H1 (cell line): Measurements from ENCODE around the gene RERE. TPM values are rescaled to one million over a fixed set of nuclear protein-coding genes. Genes with fewer than 3 reads are reported as not detected.

Experiments used
- CTCF ChIA-PET: fragments of 300-600 bp; sonication (Branson Sonifier 250); formaldehyde crosslinking; loops from one replicate; lab custom pipeline; 2021; ENCODE audit not compliant: partially characterized antibody; lab: Charles Lee
- POLR2A ChIA-PET: fragments of 300-600 bp; sonication (Branson Sonifier 250); formaldehyde crosslinking; loops from one replicate; lab custom pipeline; 2021; ENCODE audit warnings: inconsistent platforms; ENCODE audit not compliant: partially characterized antibody; lab: Charles Lee
- DNase-seq, 2 experiments: peaks; one replicate each; pipeline versions ENCODE4 v3.0.0 to v3.0.0-alpha.2; 2010 to 2022; ENCODE audit warnings: low spot score in 2 of 2, low read depth in 1 of 2, mixed read lengths in 1 of 2
- FAIRE-seq: peaks from 2 replicates; lab custom pipeline; 2011; peaks lifted over from hg19 to GRCh38; lab: Jason Lieb, UNC
- H2AFZ ChIP-seq: 2 replicates; pipeline ENCODE4 v1.8.1; 2012; ENCODE audit warnings: low read length, inconsistent platforms
- H2AK5ac ChIP-seq: 2 replicates; pipeline ENCODE4 v1.6.1; 2013; ENCODE audit warnings: low read depth, low read length
- H2BK120ac ChIP-seq: replicated peaks from 2 replicates; pipeline ENCODE3; 2013; ENCODE audit warnings: low read depth, low read length, inconsistent platforms
- H2BK12ac ChIP-seq: 2 replicates; pipeline ENCODE4 v1.6.1; 2013; ENCODE audit warnings: low read depth, low read length
- H2BK15ac ChIP-seq: 2 replicates; pipeline ENCODE4 v1.6.1; 2013; ENCODE audit warnings: low read length
- H2BK20ac ChIP-seq: 2 replicates; pipeline ENCODE4 v1.6.1; 2013; ENCODE audit warnings: low read length
- H2BK5ac ChIP-seq: 2 replicates; pipeline ENCODE4 v1.6.1; 2013; ENCODE audit warnings: low read depth, low read length
- H3K14ac ChIP-seq: 2 replicates; pipeline ENCODE4 v1.6.1; 2013; ENCODE audit warnings: inconsistent platforms; ENCODE audit not compliant: insufficient read length
- H3K18ac ChIP-seq: 2 replicates; pipeline ENCODE4 v1.6.1; 2013; ENCODE audit warnings: low read length; ENCODE audit errors: extremely low read depth
- H3K23ac ChIP-seq: 2 replicates; pipeline ENCODE4 v1.6.1; 2013; ENCODE audit warnings: inconsistent platforms; ENCODE audit not compliant: insufficient read length
- H3K23me2 ChIP-seq: 2 replicates; pipeline ENCODE4 v1.6.1; 2013; ENCODE audit warnings: low read depth, low read length
- H3K27ac ChIP-seq: 2 replicates; pipeline ENCODE4 v1.6.1; 2011; ENCODE audit warnings: low read depth, low read length, inconsistent platforms
- H3K27me3 ChIP-seq, 4 experiments: replicated peaks in 1 of 4; 1 replicate in 1 of 4; 2 replicates in 3 of 4; pipeline versions ENCODE4 v1.6.1 to v1.8.1; 2011 to 2013; ENCODE audit warnings: low read length in 3 of 4, mild to moderate bottlenecking in 3 of 4, inconsistent platforms in 2 of 4, mixed read lengths in 2 of 4, moderate library complexity in 1 of 4; ENCODE audit not compliant: control insufficient read depth in 3 of 4, insufficient read depth in 3 of 4; ENCODE audit errors: extremely low read depth in 1 of 4
- H3K36me3 ChIP-seq, 4 experiments: 2 replicates each; pipeline versions ENCODE4 v1.6.1 to v1.8.1; 2011 to 2013; ENCODE audit warnings: mild to moderate bottlenecking in 4 of 4, low read length in 3 of 4, moderate library complexity in 2 of 4, control low read depth in 1 of 4, inconsistent platforms in 1 of 4; ENCODE audit not compliant: insufficient read depth in 4 of 4, control insufficient read depth in 2 of 4
- H3K4ac ChIP-seq: replicated peaks from 2 replicates; pipeline ENCODE3; 2013; ENCODE audit warnings: low read length, low read depth, mixed read lengths, inconsistent platforms; ENCODE audit not compliant: insufficient read length
- H3K4me1 ChIP-seq, 4 experiments: replicated peaks in 1 of 4; 1 replicate in 1 of 4; 2 replicates in 3 of 4; pipeline versions ENCODE4 v1.6.1 to v1.8.1; 2011 to 2013; ENCODE audit warnings: low read length in 3 of 4, inconsistent platforms in 2 of 4, mixed read lengths in 1 of 4; ENCODE audit not compliant: insufficient read depth in 4 of 4, control insufficient read depth in 3 of 4
- H3K4me2 ChIP-seq, 2 experiments: 2 replicates each; pipeline versions ENCODE4 v1.6.1 to v1.8.1; 2011 to 2013; ENCODE audit warnings: low read depth in 2 of 2, low read length in 2 of 2, control low read depth in 1 of 2, inconsistent platforms in 1 of 2, mild to moderate bottlenecking in 1 of 2; ENCODE audit not compliant: insufficient read depth in 1 of 2
- H3K4me3 ChIP-seq, 4 experiments: fragments of 200-600, 300-600 bp in 1 of 4; sonication (generic), shearing (Covaris generic), sonication (Bioruptor Twin) in 1 of 4; 2 replicates each; pipeline versions ENCODE4 v1.5.1 to v1.8.1; 2011 to 2016; ENCODE audit warnings: low read length in 4 of 4, low read depth in 3 of 4, control low read depth in 2 of 4, inconsistent platforms in 2 of 4, mild to moderate bottlenecking in 2 of 4, mixed read lengths in 1 of 4, moderate library complexity in 1 of 4; ENCODE audit not compliant: insufficient read depth in 2 of 4; ENCODE audit errors: extremely low read depth in 1 of 4
- H3K56ac ChIP-seq: replicated peaks from 2 replicates; pipeline ENCODE3; 2013; ENCODE audit warnings: low read depth, mild to moderate bottlenecking, mixed read lengths, low read length, inconsistent platforms; ENCODE audit not compliant: insufficient read length
- H3K79me1 ChIP-seq: 2 replicates; pipeline ENCODE4 v1.6.1; 2013; ENCODE audit warnings: low read depth, low read length, control low read depth
- H3K79me2 ChIP-seq, 2 experiments: 2 replicates each; pipeline versions ENCODE4 v1.6.1 to v1.8.1; 2012 to 2013; ENCODE audit warnings: low read length in 2 of 2, mild to moderate bottlenecking in 2 of 2, inconsistent platforms in 1 of 2; ENCODE audit not compliant: insufficient read depth in 2 of 2, control insufficient read depth in 1 of 2
- H3K9ac ChIP-seq, 4 experiments: replicated peaks in 1 of 4; 1 replicate in 1 of 4; 2 replicates in 3 of 4; pipeline versions ENCODE4 v1.6.1 to v1.8.1; 2011 to 2013; ENCODE audit warnings: low read depth in 3 of 4, low read length in 3 of 4, control low read depth in 2 of 4, mild to moderate bottlenecking in 2 of 4, moderate library complexity in 2 of 4, inconsistent platforms in 1 of 4; ENCODE audit errors: extremely low read depth in 1 of 4
- H3K9me3 ChIP-seq, 2 experiments: 2 replicates each; pipeline versions ENCODE4 v1.6.1 to v1.8.1; 2012 to 2013; ENCODE audit warnings: mild to moderate bottlenecking in 2 of 2, moderate library complexity in 2 of 2, control low read depth in 1 of 2, inconsistent platforms in 1 of 2, low read depth in 1 of 2, low read length in 1 of 2, mixed read lengths in 1 of 2; ENCODE audit not compliant: insufficient read depth in 2 of 2
- H4K20me1 ChIP-seq, 2 experiments: replicated peaks in 1 of 2; 2 replicates each; pipeline versions ENCODE3 to v1.8.1; 2011 to 2013; ENCODE audit warnings: inconsistent platforms in 2 of 2, low read length in 2 of 2, mild to moderate bottlenecking in 1 of 2; ENCODE audit not compliant: insufficient read depth in 2 of 2, control insufficient read depth in 1 of 2
- H4K5ac ChIP-seq: 2 replicates; pipeline ENCODE4 v1.6.1; 2013; ENCODE audit warnings: low read length, low read depth, mixed read lengths, inconsistent platforms; ENCODE audit not compliant: insufficient read length
- H4K8ac ChIP-seq: 2 replicates; pipeline ENCODE4 v1.8.0; 2013; ENCODE audit warnings: mild to moderate bottlenecking, moderate library complexity, low read length, inconsistent platforms; ENCODE audit not compliant: insufficient read depth; ENCODE audit errors: extremely low read depth
- H4K91ac ChIP-seq: replicated peaks from 2 replicates; pipeline ENCODE3; 2013; ENCODE audit warnings: low read length, mixed read lengths, inconsistent platforms; ENCODE audit not compliant: insufficient read length
- CBX5 ChIP-seq: fragments of 300-800, 300-1000 bp; sonication (generic); IDR thresholded peaks from 2 replicates; pipeline ENCODE4 v1.7.1; 2016; ENCODE audit warnings: antibody characterized with exemption, low read length, low read depth
- CEBPB ChIP-seq: IDR thresholded peaks from 2 replicates; pipeline ENCODE4 v1.6.1; 2012; ENCODE audit warnings: low read depth, low read length
- CHD1 ChIP-seq: IDR thresholded peaks from 2 replicates; pipeline ENCODE4 v1.6.1; 2012; ENCODE audit warnings: low read depth, low read length, improper control_type of control experiment
- EGR1 ChIP-seq: IDR thresholded peaks from 2 replicates; pipeline ENCODE4 v1.6.1; 2011; ENCODE audit warnings: low read depth, low read length, borderline replicate concordance
- RFX5 ChIP-seq: IDR thresholded peaks from 2 replicates; pipeline ENCODE4 v1.6.1; 2011; ENCODE audit warnings: low read depth, low read length, improper control_type of control experiment, borderline replicate concordance
- SAP30 ChIP-seq: fragments of 300-600 bp; sonication (generic); IDR thresholded peaks from 2 replicates; pipeline ENCODE4 v1.7.1; 2012; ENCODE audit warnings: low read length, moderate library complexity, mild to moderate bottlenecking, inconsistent platforms; ENCODE audit not compliant: insufficient read depth, insufficient replicate concordance
- SIN3A ChIP-seq, 2 experiments: IDR thresholded peaks in 1 of 2; conservative IDR thresholded peaks in 1 of 2; 2 replicates each; pipeline ENCODE4 v1.6.1; 2011 to 2012; ENCODE audit warnings: low read length in 2 of 2, improper control_type of control experiment in 1 of 2, low read depth in 1 of 2, mild to moderate bottlenecking in 1 of 2
- SP2 ChIP-seq: IDR thresholded peaks from 2 replicates; pipeline ENCODE4 v1.6.1; 2012; ENCODE audit warnings: mild to moderate bottlenecking, low read length, inconsistent platforms
- SUZ12 ChIP-seq: fragments of 200-600 bp; sonication (generic); IDR thresholded peaks from 2 replicates; pipeline ENCODE4 v1.6.1; 2012; ENCODE audit warnings: mild to moderate bottlenecking, inconsistent platforms, low read length, moderate library complexity, mixed read lengths
- TAF1 ChIP-seq: IDR thresholded peaks from 2 replicates; pipeline ENCODE4 v1.6.1; 2011; ENCODE audit warnings: mild to moderate bottlenecking, low read depth, low read length
- TAF7 ChIP-seq: optimal IDR thresholded peaks from 2 replicates; pipeline ENCODE3; 2011; ENCODE audit warnings: low read depth, mild to moderate bottlenecking, inconsistent platforms, low read length, moderate library complexity, borderline replicate concordance
- TBP ChIP-seq: IDR thresholded peaks from 2 replicates; pipeline ENCODE4 v1.6.1; 2011; ENCODE audit warnings: low read depth, low read length, improper control_type of control experiment
- WGBS, 2 experiments: shearing (Covaris generic) in 1 of 2; methylation state at CpG; one replicate each; pipeline versions ENCODE4 v1.1.6 to v1.1.7; 2013 to 2015; ENCODE audit warnings: low lambda C conversion rate in 2 of 2, mixed read lengths in 2 of 2, inconsistent platforms in 1 of 2, low coverage in 1 of 2, missing lambda C conversion rate in 1 of 2; ENCODE audit not compliant: insufficient replicate concordance in 2 of 2, insufficient coverage in 1 of 2, insufficient read length in 1 of 2; ENCODE audit errors: extremely low coverage in 1 of 2, missing lambda C conversion rate in 1 of 2; 5-methylcytosine and 5-hydroxymethylcytosine counted together
- polyA plus RNA-seq, 7 experiments: library from polyadenylated mRNA; depleted of rRNA in 3 of 7; stranded (reverse) in 5 of 7; unstranded in 2 of 7; fragments of >200 nt in 5 of 7; fragments of 200-250 nt in 2 of 7; gene quantifications; 1 replicate in 5 of 7; 2 replicates in 1 of 7; 4 replicates in 1 of 7; pipeline versions ENCODE4 v1.2.1 to v1.2.3, GENCODE V29; 2011 to 2013; ENCODE audit warnings: missing spikeins in 2 of 7, mixed read lengths in 2 of 7
- total RNA-seq: library from RNA; stranded (reverse); fragmentation: NEBNext Ultra II Directional; extraction: Animal tissue kit (Norgen Biotek cat#: 25700); gene quantifications from 2 replicates; pipeline ENCODE4 v1.2.1, GENCODE V29; 2021

Gene RERE
- total and polyA plus RNA-seq, 2 of the 8 experiments (the other 6 are each of a cell fraction or from before 2014, with no cell fraction given): 15.3 to 142 TPM

DNA sequence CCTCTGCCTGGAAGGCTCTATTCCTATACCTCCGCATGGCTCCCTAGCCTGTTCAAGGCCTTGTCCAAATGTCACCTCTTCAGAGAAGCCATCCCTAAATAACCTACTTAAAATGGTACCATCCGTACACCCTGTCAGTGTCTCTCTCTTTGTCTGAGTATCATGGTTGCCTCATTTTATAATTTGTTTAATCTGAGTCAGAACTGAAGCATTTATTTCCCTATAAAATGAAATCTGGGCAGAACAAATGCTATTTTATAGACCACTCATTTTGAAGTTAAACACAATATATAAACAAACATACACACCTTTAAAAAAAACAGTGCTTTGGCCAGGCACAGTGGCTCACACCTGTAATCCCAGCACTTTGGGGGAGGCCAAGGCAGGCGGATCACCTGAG, 30.2 kb downstream of the RERE start:
- H3K4me1 ChIP-seq: peaks cover 5 to 18% (median 11%) of the 10 kb centered on the region in 4 experiments
- WGBS, 2 experiments: 93% methylated on average over 3 of the region's 3 CpGs; no CpG with 5 or more reads in 1 of the 2 experiments
- POLR2A ChIA-PET: no interaction called here

More for the DNA sequence above, 30.2 kb downstream of the RERE start:
- no peak overlapping the region for H4K8ac ChIP-seq
- H3K36me3 ChIP-seq: no peaks in the 10 kb centered on the region; a peak in 1 of 8 replicates
- no peak overlapping the region for H3K18ac ChIP-seq
- H3K4me2 ChIP-seq: no peak overlapping the region
- no peak overlapping the region for H2BK20ac ChIP-seq
- no peak overlapping the region for H2BK12ac ChIP-seq
- H2AK5ac ChIP-seq: no peak overlapping the region
- H3K9me3 ChIP-seq: no peaks in the 10 kb centered on the region
- H3K79me1 ChIP-seq: no peaks in the 10 kb centered on the region; the same call in none of the 2 replicates
- H4K20me1 ChIP-seq: peaks cover 0 to 8% of the 10 kb centered on the region in 2 experiments
- CTCF ChIA-PET: interaction anchor here (4.0 kb wide), 1 partner anchor 62 kb away, joined by 13 read pairs; no protein-coding TSS in a partner anchor
- H3K23ac ChIP-seq: no peak overlapping the region
- no peak overlapping the region for H4K5ac ChIP-seq
- no peak for DNase-seq
- peaks cover 1 to 70% of the 10 kb centered on the region in 2 experiments; a peak in 3 of 4 replicates for H3K79me2 ChIP-seq
- H4K91ac ChIP-seq: no peak overlapping the region
- no peak for TF ChIP-seq CHD1
- no peak for TF ChIP-seq TAF7
- TF ChIP-seq RFX5: no peak
- TF ChIP-seq CBX5: no peak
- TF ChIP-seq SUZ12: no peak
- TF ChIP-seq CEBPB: no peak
- no peak for TF ChIP-seq EGR1
- TF ChIP-seq TBP: no peak
- no peak for TF ChIP-seq SIN3A (conservative IDR thresholded peaks at IDR 0.05 in 1 of 2, IDR thresholded peaks at IDR 0.05 in 1 of 2; ENCODE audit: low read depth in 1 of 2, low read length in 2 of 2)
- TF ChIP-seq SAP30: no peak
- TF ChIP-seq TAF1: no peak
- no peak for TF ChIP-seq SP2
- TF ChIP-seq, all 59 proteins: peak for 0
- Histone ChIP-seq H3K27ac (no peak overlapping the region), H2AFZ (no peak overlapping the region), H3K4ac (no peak overlapping the region), H3K4me3 (no peak overlapping the region), H2BK5ac (no peak overlapping the region), H3K23me2 (0 out of 2 replicates have a peak, but pooled peaks cover 2% of the 10 kb centered on the region), H3K56ac (no peak overlapping the region), H3K14ac (no peak overlapping the region), H3K27me3 (no peaks in the 10 kb centered on the region), H2BK120ac (no peak overlapping the region), H2BK15ac (no peak overlapping the region), H3K9ac (no peak overlapping the region)
- FAIRE-seq: no peak
